Nucleus accumbens (tissue), 56 donors: ENCODE measurements around the gene PROM1.

Experiments
- DNase-seq, 56 donors: peaks; one replicate each; lab custom pipeline; 2025; lab: John Stamatoyannopoulos, UW

The PROM1 gene

DNA sequence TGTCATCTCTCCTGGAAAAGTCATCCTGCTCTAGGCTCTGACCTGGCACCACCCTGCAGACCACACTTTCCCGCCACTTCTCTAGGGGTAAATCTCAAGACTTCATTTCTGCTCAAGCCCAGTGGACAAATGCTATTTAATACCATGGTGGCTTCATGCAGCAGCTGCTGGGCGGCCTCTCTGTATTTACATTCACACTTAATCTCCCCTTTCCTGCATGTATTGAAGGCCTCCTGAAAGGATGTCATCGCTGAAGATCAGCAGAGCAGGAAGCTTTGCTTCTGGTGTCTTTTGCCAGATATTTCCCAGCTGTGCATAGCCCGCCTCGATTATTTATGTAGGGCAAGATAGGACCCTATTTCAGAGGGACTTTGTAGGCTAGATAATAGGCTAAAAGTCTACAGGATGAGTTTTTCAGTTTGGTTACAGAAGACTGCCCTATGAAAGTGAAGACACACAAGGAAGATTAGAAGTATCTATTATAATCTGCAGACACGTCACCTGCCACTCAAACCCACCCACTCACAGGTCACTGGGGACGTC lies 17.2 kb downstream of the PROM1 start:
- DNase-seq, result no peak

GRCh38 chr4:16065066-16065465 lies 18.8 kb downstream of the PROM1 start:
- no peak for DNase-seq

GRCh38 chr4:16062601-16063000 lies 21.2 kb downstream of the PROM1 start:
- no peak for DNase-seq

GRCh38 chr4:16056681-16057385 lies 27.0 kb downstream of the PROM1 start:
- DNase-seq, result peak in 21 of 56 donors; percentile 2 to 37 (median 13)

DNA sequence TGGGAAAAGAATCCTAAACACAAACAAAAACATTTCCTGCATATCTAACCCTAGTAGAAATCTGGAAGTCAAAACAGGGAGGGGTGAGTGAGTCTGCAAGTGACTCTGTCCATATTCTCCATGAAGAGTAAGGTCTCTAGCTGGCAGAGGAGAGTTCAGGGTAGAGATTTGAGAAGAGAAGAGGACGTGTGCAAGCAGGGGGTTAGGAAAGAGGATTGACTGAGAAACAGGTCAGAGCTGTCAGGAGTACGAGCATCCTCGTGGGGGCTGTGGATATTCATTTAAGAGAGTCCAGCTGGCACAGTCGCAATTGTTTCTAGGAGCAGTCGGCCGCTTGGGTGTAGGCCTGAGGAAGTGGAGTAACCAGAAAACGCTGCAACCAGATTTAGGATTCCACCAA lies 27.9 kb downstream of the PROM1 start:
- peak in 2 of 56 donors; percentile 3 to 6 for DNase-seq

GRCh38 chr4:16055471-16055870 lies 28.4 kb downstream of the PROM1 start:
- no peak for DNase-seq

- no peak for DNase-seq
Observed at GRCh38 chr4:16052939-16053338, 30.9 kb downstream of the PROM1 start.

GRCh38 chr4:16051980-16052379 lies 31.8 kb downstream of the PROM1 start:
- DNase-seq, result peak in 1 of 56 donors; percentile 5

- no peak for DNase-seq
Observed at GRCh38 chr4:16051132-16051531, 32.7 kb downstream of the PROM1 start.

DNA sequence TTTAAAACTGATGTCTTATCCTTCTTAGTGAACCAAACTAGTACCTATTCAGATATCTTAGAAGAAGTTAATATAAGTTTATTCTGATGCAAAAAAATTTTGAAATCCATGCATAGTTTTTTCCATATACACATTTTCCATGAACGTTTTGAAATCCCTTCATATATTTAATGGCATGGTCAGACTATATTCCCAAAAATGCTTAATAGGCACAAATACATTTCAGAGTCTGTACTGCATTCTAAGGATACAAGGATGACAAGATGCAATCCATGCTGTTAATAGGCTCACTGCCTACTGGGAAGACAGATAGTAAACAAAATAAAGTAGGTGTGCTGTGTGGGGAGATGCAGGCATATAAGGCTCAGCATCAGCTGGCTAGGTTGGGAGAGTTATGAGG lies 33.2 kb downstream of the PROM1 start:
- DNase-seq, result no peak

DNA sequence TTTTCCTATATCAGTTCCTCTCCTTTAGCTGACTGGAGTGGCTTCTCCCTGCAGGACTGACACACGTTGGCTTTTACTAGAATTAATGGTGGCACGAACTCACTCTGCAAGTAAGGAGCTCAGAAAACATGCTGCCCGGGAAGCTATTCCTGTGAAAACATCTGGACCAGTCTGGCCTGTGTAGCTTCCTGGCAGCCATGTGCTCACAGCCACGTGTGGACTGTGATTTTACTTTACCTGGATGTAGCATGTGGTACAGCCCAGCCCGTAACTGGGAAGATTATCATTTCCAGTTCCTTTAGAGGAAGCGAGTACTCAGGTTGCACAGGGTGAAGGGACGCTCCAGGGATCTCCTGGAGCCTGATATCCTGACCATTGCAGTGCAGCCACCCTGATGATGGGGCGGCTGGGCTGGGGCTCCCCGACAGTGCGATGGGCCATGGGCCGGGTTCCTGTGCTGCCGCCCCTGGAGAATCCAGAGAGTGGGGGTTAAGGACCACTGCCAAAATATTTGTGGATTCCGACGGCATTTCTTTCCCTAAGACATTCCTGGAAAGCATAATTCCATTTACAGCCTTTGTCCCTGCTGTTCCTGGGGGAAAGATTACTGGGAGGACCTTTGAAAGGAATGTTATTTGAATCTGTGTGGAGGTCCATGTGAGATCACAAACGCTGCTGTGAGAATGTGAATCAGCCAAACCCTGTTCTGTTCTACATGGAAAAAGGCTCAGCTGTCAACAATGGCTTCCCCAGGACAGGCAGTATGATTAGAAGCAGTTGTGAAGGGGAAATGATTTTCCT lies 35.0 kb downstream of the PROM1 start:
- no peak for DNase-seq

- no peak for DNase-seq
Observed at GRCh38 chr4:16045687-16046086, 38.1 kb downstream of the PROM1 start.

GRCh38 chr4:16043642-16044498 lies 40.0 kb downstream of the PROM1 start:
- no peak for DNase-seq

DNA sequence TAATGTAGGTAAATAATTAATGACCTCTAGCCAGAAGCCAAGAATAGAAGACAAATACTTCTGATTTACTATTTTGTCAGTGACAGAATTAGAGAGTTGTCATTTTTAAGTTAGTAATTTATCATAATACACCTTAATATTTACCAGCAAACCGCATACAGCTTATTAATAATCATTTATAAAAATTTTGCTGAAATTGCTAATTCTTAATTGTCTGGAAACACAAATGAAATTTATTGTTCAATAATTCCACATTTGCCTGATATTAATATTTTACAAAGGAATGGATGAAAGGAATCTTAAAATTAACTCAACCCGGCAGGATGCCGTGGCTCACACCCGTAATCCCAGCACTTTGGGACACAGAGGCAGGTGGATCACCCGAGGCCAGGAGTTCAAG lies 44.7 kb downstream of the PROM1 start:
- no peak for DNase-seq

- DNase-seq, result no peak
Observed at GRCh38 chr4:16037901-16038300, 45.9 kb downstream of the PROM1 start.

DNA sequence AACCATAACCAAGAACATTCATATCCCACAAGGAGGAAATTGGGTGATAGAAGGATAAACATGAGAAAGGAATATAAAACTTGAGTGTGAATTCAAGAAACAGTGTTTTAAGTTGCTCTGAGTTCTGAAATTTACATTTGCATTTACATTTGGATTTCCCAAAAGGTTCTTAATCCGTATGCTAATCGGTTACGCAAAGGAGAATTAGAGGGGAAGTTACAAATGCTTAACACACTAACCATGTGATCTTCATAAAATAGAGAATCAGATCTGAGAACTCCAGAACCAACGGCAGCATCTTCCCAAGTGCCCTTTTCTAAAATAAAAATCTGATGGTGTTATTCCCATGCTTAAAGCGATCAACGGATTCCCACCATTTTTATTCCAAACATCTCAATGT lies 48.0 kb downstream of the PROM1 start:
- no peak for DNase-seq

DNA sequence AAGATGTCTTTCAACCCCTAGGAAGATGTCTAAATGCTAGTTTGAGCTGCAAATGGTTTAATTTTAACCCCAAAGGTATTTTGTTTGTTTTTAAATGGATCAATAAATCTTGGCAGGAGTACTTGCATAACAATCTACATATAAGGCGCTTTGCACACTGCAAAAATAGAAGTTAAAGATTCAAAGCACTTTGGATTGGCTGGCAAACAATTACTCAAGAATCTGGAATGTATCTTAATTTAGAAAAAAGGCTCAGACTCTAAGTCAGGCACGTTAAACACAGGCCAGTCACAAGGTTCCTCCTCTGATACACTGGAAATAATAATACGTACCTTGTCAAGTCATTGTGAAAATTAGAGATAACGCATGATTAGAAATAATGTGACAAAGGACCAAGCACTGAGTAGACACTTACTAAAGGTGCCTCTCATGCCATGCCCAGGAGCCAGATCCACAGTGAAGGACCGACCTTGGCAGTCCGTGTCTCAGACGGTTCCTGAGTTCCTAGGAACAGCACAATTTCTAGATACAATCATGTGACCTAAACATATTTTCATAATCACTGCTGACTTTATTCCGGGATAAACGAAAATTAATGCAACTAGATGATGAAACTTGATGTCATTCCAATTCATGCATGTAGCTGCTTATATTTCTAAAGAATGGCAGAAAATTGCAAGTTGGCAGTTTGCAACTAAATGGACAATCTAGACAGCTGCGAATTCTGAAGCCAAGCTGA lies 49.6 kb downstream of the PROM1 start:
- DNase-seq, result no peak

DNA sequence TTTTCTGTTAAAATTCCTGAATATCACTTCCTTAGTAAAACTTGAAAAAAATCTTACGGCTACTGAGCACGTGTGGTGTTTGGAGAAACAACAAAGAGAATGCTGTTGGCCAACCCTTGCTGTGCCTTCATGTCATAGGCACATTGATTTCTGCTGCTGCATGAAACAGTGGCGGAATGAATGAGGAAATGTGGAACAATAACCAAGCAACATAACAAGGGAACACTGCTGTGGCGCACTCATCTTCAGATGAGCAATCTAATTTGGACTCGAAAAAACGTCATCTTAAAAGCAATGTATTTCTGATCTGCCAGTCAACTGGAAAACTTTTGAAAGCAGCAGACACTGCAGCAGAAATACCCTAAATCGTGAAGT lies 51.4 kb downstream of the PROM1 start:
- no peak for DNase-seq

GRCh38 chr4:16031546-16032395 lies 52.1 kb downstream of the PROM1 start:
- no peak for DNase-seq
